Mesodermal cell (in vitro differentiated cells): ENCODE results near the gene CLIC5.
A peak's percentile ranks its signal among the peaks of the same experiment; 100 is the strongest.

ENCODE experiments used
- H3K27ac ChIP-seq: 2 replicates; pipeline ENCODE4 v1.7.0; 2013; ENCODE audit warnings: mild to moderate bottlenecking, low read depth, low read length, moderate library complexity; ENCODE audit not compliant: severe bottlenecking
- H3K36me3 ChIP-seq: 2 replicates; pipeline ENCODE4 v1.7.1; 2013; ENCODE audit warnings: mild to moderate bottlenecking, low read length, moderate library complexity; ENCODE audit not compliant: control insufficient read depth, insufficient read depth
- H3K4me1 ChIP-seq: one replicate; pipeline ENCODE4 v1.7.1; 2013; ENCODE audit warnings: mild to moderate bottlenecking, low read length; ENCODE audit not compliant: insufficient read depth, control insufficient read depth, poor library complexity, severe bottlenecking
- H3K4me3 ChIP-seq: 2 replicates; pipeline ENCODE4 v1.7.0; 2013; ENCODE audit warnings: low read length, control low read depth, mild to moderate bottlenecking; ENCODE audit not compliant: insufficient read depth, poor library complexity, severe bottlenecking; ENCODE audit errors: extremely low read depth
- H3K9me3 ChIP-seq: 2 replicates; pipeline ENCODE4 v1.7.1; 2013; ENCODE audit warnings: mild to moderate bottlenecking, low read length, moderate library complexity; ENCODE audit not compliant: control insufficient read depth
- WGBS, 2 experiments: methylation state at CpG; one replicate each; pipeline ENCODE4 v1.1.5; 2013; ENCODE audit warnings: missing lambda C conversion rate in 2 of 2; ENCODE audit not compliant: insufficient coverage in 2 of 2; 5-methylcytosine and 5-hydroxymethylcytosine counted together

Gene CLIC5

DNA sequence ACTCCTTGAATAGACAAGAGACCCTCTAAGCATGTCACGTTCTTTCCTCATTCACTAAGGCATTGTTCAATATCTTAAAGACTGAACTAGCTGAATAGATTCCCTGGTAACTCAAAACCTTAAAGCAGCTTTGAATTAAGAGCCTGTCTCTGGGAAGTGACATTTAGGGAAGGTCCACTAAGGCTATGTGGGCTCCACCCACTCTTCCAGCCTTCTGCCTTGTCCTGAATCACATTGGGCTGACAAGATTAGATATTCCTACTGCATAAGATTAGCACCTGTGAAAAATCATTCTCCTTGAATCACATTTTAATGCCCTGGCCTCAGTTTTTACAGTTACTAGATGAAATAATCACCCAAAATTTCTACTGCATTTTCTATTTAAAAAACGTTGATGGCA is 36.3 kb downstream of the CLIC5 start:
- no peak overlapping the region for H3K4me3 ChIP-seq
- no peaks in the 10 kb centered on the region for H3K4me1 ChIP-seq
- no peak overlapping the region for H3K27ac ChIP-seq
- no peaks in the 10 kb centered on the region for H3K36me3 ChIP-seq
- 60 to 100% methylated on average over 1 of the region's 2 CpGs for WGBS, 2 experiments
- H3K9me3 ChIP-seq: peaks cover 3% of the 10 kb centered on the region

DNA sequence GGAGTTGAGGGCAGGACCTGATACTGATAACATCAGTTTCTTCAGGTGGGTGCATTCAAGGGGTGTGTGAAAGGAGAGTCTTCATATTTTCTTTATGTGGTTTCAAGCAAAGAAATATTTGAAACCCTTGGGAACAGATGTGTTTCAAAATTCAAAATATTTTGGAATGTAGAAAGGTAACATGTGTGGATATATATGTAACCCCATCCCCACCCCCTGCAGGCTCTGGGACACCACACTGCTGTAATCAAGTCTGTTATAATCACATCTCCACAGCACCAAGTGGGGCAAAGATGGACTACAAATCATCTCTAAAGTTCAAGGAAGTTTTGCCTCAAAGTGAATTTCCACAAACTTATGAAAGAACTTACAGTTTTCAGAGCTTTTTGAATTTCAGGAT is 41.1 kb downstream of the CLIC5 start:
- Histone ChIP-seq H3K27ac (no peak overlapping the region), H3K36me3 (no peaks in the 10 kb centered on the region), H3K4me1 (no peaks in the 10 kb centered on the region), H3K4me3 (no peak overlapping the region), H3K9me3 (peaks cover 3% of the 10 kb centered on the region)

- peaks cover 3% of the 10 kb centered on the region for H3K9me3 ChIP-seq
- H3K4me3 ChIP-seq: no peak overlapping the region
- WGBS, 2 experiments: 93 to 100% methylated on average over 2 to 3 of the region's 4 CpGs
- no peak overlapping the region for H3K27ac ChIP-seq
- H3K4me1 ChIP-seq: no peaks in the 10 kb centered on the region
- no peaks in the 10 kb centered on the region for H3K36me3 ChIP-seq
Measured at GRCh38 chr6:45972795-45973503, 42.7 kb downstream of the CLIC5 start.

DNA sequence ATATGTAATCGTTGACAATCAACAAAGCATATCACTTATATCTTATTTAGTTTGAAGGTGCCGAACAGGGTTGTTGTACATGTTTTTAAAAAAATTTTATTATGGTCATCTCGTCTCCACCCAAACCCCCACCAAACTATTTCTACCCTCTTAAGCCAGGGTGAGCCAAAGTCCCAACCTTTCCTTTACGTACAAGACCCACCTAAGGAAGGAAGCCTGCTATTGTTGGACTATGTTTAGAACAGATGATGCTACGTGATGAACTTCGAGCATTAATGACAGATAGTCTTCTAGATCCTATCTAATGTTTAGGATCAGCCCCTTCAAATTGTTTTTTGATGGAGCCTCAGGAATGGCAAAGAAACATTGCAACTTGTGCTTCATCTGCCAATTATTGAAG is 44.4 kb downstream of the CLIC5 start:
- Histone ChIP-seq H3K4me1 (peaks cover 4% of the 10 kb centered on the region), H3K36me3 (no peaks in the 10 kb centered on the region), H3K27ac (no peak overlapping the region), H3K9me3 (no peaks in the 10 kb centered on the region), H3K4me3 (no peak overlapping the region)
- 100% methylated on average over 1 of the region's 6 CpGs; no CpG with 5 or more reads in 1 of the 2 experiments for WGBS, 2 experiments

- no peaks in the 10 kb centered on the region for H3K36me3 ChIP-seq
- 61 to 67% methylated on average over 1 to 2 of the region's 2 CpGs for WGBS, 2 experiments
- no peak overlapping the region for H3K4me3 ChIP-seq
Measured at GRCh38 chr6:45970326-45970725, 45.3 kb downstream of the CLIC5 start.

GRCh38 chr6:45969883-45970282 is 45.8 kb downstream of the CLIC5 start:
- WGBS, 2 experiments: no CpG with 5 or more reads among the region's 2 CpGs
- Histone ChIP-seq H3K4me1 (peaks cover 12% of the 10 kb centered on the region), H3K36me3 (no peaks in the 10 kb centered on the region), H3K27ac (no peak overlapping the region), H3K9me3 (no peaks in the 10 kb centered on the region), H3K4me3 (no peak overlapping the region)

More at GRCh38 chr6:45970326-45970725, 45.3 kb downstream of the CLIC5 start:
- H3K4me1 ChIP-seq: peaks cover 9% of the 10 kb centered on the region
- H3K27ac ChIP-seq: no peak overlapping the region
- no peaks in the 10 kb centered on the region for H3K9me3 ChIP-seq

GRCh38 chr6:45969026-45969425 is 46.6 kb downstream of the CLIC5 start:
- H3K36me3 ChIP-seq: no peaks in the 10 kb centered on the region
- H3K27ac ChIP-seq: no peak overlapping the region
- H3K4me1 ChIP-seq: peaks cover 17% of the 10 kb centered on the region
- 100% methylated on average over 1 of the region's 2 CpGs; no CpG with 5 or more reads in 1 of the 2 experiments for WGBS, 2 experiments
- H3K4me3 ChIP-seq: no peak overlapping the region
- peaks cover 4% of the 10 kb centered on the region for H3K9me3 ChIP-seq

GRCh38 chr6:45967363-45967762 is 48.3 kb downstream of the CLIC5 start:
- WGBS, 2 experiments: 89 to 92% methylated on average over 1 of the region's 1 CpG
- Histone ChIP-seq H3K9me3 (peaks cover 4% of the 10 kb centered on the region), H3K4me3 (no peak overlapping the region), H3K27ac (no peak overlapping the region), H3K4me1 (peaks cover 17% of the 10 kb centered on the region), H3K36me3 (no peaks in the 10 kb centered on the region)

DNA sequence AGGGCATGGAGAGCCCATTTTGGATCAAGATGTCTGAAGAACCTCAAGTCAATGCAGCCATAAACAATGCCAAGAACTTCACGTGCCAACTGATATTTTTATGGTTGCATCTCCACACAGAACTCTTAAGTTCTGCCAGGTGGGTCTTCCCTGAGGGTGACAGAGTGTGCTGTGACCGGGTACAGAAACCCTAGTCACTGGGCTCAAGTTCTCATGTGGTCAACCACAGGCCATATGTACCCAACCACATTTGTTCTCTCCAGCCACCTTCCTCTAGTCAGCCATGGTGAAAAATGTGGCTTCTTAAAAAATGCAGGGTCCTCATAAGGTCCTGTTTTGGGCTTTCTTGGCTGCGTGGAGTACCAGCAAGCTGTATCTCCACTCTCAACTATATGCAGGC is 48.9 kb downstream of the CLIC5 start:
- H3K4me3 ChIP-seq: no peak overlapping the region
- H3K4me1 ChIP-seq: peaks cover 17% of the 10 kb centered on the region
- no peak overlapping the region for H3K27ac ChIP-seq
- H3K36me3 ChIP-seq: no peaks in the 10 kb centered on the region
- WGBS, 2 experiments: 90 to 94% methylated on average over 2 to 3 of the region's 3 CpGs
- H3K9me3 ChIP-seq: peaks cover 4% of the 10 kb centered on the region

DNA sequence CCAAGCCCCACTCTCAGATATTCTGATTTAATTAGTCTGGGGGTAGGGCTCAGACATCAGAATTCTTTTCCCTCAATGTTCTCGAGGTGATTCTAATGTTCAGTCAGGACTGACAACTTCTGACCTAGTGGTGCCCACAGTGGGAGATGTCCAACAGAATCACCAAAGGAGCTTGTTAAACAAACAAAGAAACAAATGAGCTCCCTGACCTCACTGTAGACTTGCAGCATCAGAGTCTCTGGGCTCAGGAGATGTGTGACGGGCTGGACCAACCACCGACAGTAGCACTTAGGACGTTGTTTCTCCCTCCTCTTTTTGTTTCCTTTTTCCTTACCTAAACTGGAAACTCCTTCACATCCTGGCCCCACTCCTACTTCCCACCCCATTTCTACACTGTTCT is 49.3 kb downstream of the CLIC5 start:
- 83 to 92% methylated on average over 2 to 4 of the region's 4 CpGs for WGBS, 2 experiments
- H3K9me3 ChIP-seq: peaks cover 4% of the 10 kb centered on the region
- peak overlapping the region; percentile 38 for H3K27ac ChIP-seq
- no peak overlapping the region for H3K4me3 ChIP-seq
- peaks cover 17% of the 10 kb centered on the region for H3K4me1 ChIP-seq
- H3K36me3 ChIP-seq: no peaks in the 10 kb centered on the region

DNA sequence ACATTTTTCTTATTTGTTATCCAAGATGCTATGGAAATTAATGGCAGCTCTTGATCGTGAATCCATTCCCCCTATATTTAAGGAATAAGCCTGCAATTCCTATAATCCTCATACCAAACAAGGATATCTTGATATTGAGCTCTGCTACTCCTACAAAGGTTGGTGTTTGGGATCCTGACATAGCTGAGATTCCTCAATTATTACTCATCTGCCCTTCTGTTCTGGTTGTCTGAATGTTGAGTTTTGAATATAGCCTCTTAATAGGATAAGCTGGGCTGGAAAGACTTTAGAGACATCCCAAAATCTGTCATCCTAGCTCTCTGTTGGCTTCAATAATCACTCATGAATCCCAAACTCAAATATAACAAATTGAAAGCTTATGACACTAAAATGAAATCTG is 49.9 kb downstream of the CLIC5 start:
- peaks cover 17% of the 10 kb centered on the region for H3K4me1 ChIP-seq
- H3K9me3 ChIP-seq: peaks cover 4% of the 10 kb centered on the region
- peak overlapping the region; percentile 32 for H3K27ac ChIP-seq
- no peaks in the 10 kb centered on the region for H3K36me3 ChIP-seq
- WGBS, 2 experiments: no CpG with 5 or more reads among the region's 1 CpG
- H3K4me3 ChIP-seq: no peak overlapping the region
